Keratinocyte (primary cell): ENCODE measurements around the gene RBMS3. TPM values are rescaled to one million over a fixed set of nuclear protein-coding genes. Genes with fewer than 3 reads are reported as not detected.

ENCODE experiments used
- DNase-seq: peaks from one replicate; pipeline ENCODE4 v3.0.0-alpha.2; 2011; ENCODE audit warnings: low read depth, missing footprints, low spot score
- FAIRE-seq: peaks from 2 replicates; lab custom pipeline; 2011; peaks lifted over from hg19 to GRCh38; lab: Jason Lieb, UNC
- H2AFZ ChIP-seq: 2 replicates; pipeline ENCODE4 v1.6.0; 2012; ENCODE audit warnings: low read length, control low read depth, inconsistent platforms; ENCODE audit not compliant: control insufficient read depth
- H3K27ac ChIP-seq: 2 replicates; pipeline ENCODE4 v1.5.1; 2011; ENCODE audit warnings: low read length; ENCODE audit not compliant: control insufficient read depth, insufficient read depth
- H3K27me3 ChIP-seq: 3 replicates; pipeline ENCODE4 v1.6.0; 2011; ENCODE audit warnings: low read length; ENCODE audit not compliant: control insufficient read depth, insufficient read depth; ENCODE audit errors: extremely low read depth
- H3K36me3 ChIP-seq, 2 experiments: 2 replicates in 1 of 2; 3 replicates in 1 of 2; pipeline ENCODE4 v1.5.1; 2011; ENCODE audit warnings: low read length in 2 of 2, mild to moderate bottlenecking in 1 of 2; ENCODE audit not compliant: control insufficient read depth in 2 of 2, insufficient read depth in 2 of 2; ENCODE audit errors: extremely low read depth in 1 of 2
- H3K4me1 ChIP-seq: 3 replicates; pipeline ENCODE4 v1.5.1; 2011; ENCODE audit warnings: low read length; ENCODE audit not compliant: control insufficient read depth, insufficient read depth; ENCODE audit errors: extremely low read depth
- H3K4me2 ChIP-seq: 3 replicates; pipeline ENCODE4 v1.6.0; 2011; ENCODE audit warnings: low read depth, low read length; ENCODE audit not compliant: control insufficient read depth, insufficient read depth; ENCODE audit errors: extremely low read depth
- H3K4me3 ChIP-seq, 3 experiments: fragments of 200-600 bp in 1 of 3; sonication (generic) in 1 of 3; 2 replicates in 2 of 3; 3 replicates in 1 of 3; pipeline ENCODE4 v1.5.1; 2011 to 2016; ENCODE audit warnings: low read length in 3 of 3, mild to moderate bottlenecking in 3 of 3, control low read depth in 2 of 3, inconsistent platforms in 1 of 3, low read depth in 1 of 3, mixed read lengths in 1 of 3, mixed run types in 1 of 3, moderate library complexity in 1 of 3; ENCODE audit not compliant: control insufficient read depth in 2 of 3, insufficient read depth in 2 of 3; ENCODE audit errors: extremely low read depth in 1 of 3
- H3K79me2 ChIP-seq: 2 replicates; pipeline ENCODE4 v1.6.0; 2012; ENCODE audit warnings: low read length; ENCODE audit not compliant: control insufficient read depth, insufficient read depth
- H3K9ac ChIP-seq: 3 replicates; pipeline ENCODE4 v1.6.0; 2011; ENCODE audit warnings: low read length; ENCODE audit not compliant: control insufficient read depth, insufficient read depth; ENCODE audit errors: extremely low read depth
- H3K9me1 ChIP-seq: 3 replicates; pipeline ENCODE4 v1.6.0; 2011; ENCODE audit warnings: low read length; ENCODE audit not compliant: control insufficient read depth, insufficient read depth; ENCODE audit errors: extremely low read depth
- H3K9me3 ChIP-seq: 2 replicates; pipeline ENCODE4 v1.5.1; 2012; ENCODE audit warnings: low read depth, low read length; ENCODE audit not compliant: control insufficient read depth
- H4K20me1 ChIP-seq: 3 replicates; pipeline ENCODE4 v1.6.0; 2011; ENCODE audit warnings: low read length; ENCODE audit not compliant: control insufficient read depth, insufficient read depth; ENCODE audit errors: extremely low read depth
- CTCF ChIP-seq, 3 experiments: IDR thresholded peaks in 1 of 3; conservative IDR thresholded peaks in 1 of 3; optimal IDR thresholded peaks in 1 of 3; 2 replicates in 2 of 3; 3 replicates in 1 of 3; pipeline versions ENCODE3 to v1.5.1; 2011; ENCODE audit warnings: low read length in 3 of 3, mild to moderate bottlenecking in 3 of 3, moderate library complexity in 2 of 3, control low read depth in 1 of 3, inconsistent platforms in 1 of 3; ENCODE audit not compliant: insufficient read depth in 2 of 3; ENCODE audit errors: extremely low read depth in 1 of 3
- EZH2 ChIP-seq: IDR thresholded peaks from one replicate; pipeline ENCODE4 v1.6.1; 2012; ENCODE audit warnings: inconsistent platforms, mild to moderate bottlenecking, low read length, moderate library complexity
- dilution Hi-C: fragments of 300-500 bp; cut with MboI; formaldehyde crosslinking; loops from one replicate; pipeline ENCODE4 v1.7.0; 2020; ENCODE audit warnings: low sequenced_read_pairs; ENCODE audit not compliant: extremely low pct_ligation_motif_present
- polyA plus RNA-seq, 5 experiments: library from polyadenylated mRNA; depleted of rRNA in 3 of 5; stranded (reverse) in 3 of 5; stranded (forward) in 1 of 5; unstranded in 1 of 5; fragments of >200 nt; gene quantifications; 1 replicate in 1 of 5; 2 replicates in 3 of 5; 3 replicates in 1 of 5; pipeline versions ENCODE4 v1.2.1 to v1.2.3, GENCODE V29; 2011 to 2012; ENCODE audit warnings: missing spikeins in 2 of 5, low read depth in 1 of 5, low replicate concordance in 1 of 5

RBMS3 gene
- polyA plus RNA-seq, 1 donor (not counting 4 experiments of a cell fraction or from before 2014, with no cell fraction given) = 2.3 TPM

DNA sequence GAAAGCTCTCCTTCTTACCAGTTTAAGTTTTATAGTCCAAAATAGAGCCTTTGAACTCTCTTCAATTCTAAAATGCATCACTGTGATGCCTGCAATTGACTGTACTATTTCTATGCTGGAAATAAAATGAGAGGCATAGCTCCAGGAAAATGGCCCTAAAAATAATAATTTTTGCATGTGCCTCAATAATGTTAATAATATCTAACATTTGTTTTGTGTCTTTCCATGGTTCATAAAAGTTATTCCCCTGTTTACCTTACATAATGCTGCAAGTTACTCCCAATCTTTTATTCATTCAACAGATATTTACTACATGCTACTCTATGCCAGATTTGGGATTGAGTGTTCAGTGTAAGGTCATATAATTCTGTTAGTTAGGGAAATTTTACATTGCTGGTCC lies 574.0 kb downstream of the RBMS3 start:
- H3K9ac ChIP-seq = no peak overlapping the region
- FAIRE-seq = no peak
- no peaks in the 10 kb centered on the region for H3K9me1 ChIP-seq
- no peaks in the 10 kb centered on the region for H3K27me3 ChIP-seq
- H3K36me3 ChIP-seq = no peaks in the 10 kb centered on the region
- H4K20me1 ChIP-seq = no peaks in the 10 kb centered on the region
- no peak for TF ChIP-seq EZH2
- no peak for TF ChIP-seq CTCF (optimal IDR thresholded peaks at IDR 0.05 in 1 of 3, IDR thresholded peaks at IDR 0.05 in 1 of 3, conservative IDR thresholded peaks at IDR 0.05 in 1 of 3; ENCODE audit: extremely low read depth in 1 of 3, insufficient read depth in 2 of 3, low read length in 3 of 3)
- no peaks in the 10 kb centered on the region for H3K4me1 ChIP-seq
- H3K79me2 ChIP-seq = no peaks in the 10 kb centered on the region
- no peak overlapping the region for H3K4me3 ChIP-seq
- DNase-seq = no peak
- H3K4me2 ChIP-seq = no peak overlapping the region
- dilution Hi-C loops = no loop called here
- no peak overlapping the region for H3K27ac ChIP-seq
- no peaks in the 10 kb centered on the region for H3K9me3 ChIP-seq
- no peak overlapping the region for H2AFZ ChIP-seq

DNA sequence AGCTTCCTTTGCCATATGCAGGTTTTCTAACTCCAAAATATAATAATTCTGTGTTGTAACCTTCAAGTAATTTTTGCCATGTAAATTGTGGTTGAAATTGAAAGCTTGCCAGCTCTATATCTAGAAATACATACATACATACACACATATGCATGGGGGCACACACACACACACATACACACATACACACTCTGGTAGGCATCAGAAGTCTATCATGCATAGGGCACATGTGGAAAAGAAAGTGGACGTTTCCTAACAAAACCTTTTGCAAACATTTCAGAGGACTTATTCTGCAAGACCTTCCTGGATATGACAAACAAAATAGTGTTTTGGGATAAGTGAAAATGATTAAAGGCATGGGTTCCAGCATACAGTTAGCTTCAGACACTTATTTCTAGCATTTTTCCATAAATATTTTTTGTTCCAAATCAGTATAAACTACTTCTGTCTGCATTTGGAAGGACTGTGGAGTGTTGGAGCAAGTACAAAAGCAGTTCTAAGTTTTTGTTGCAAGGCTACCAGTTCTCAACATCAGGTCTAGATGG lies 578.9 kb downstream of the RBMS3 start:
- Histone ChIP-seq H3K79me2 (no peaks in the 10 kb centered on the region), H3K27ac (no peak overlapping the region), H3K4me2 (no peak overlapping the region), H3K4me3 (no peak overlapping the region), H3K36me3 (no peaks in the 10 kb centered on the region), H3K9me1 (no peaks in the 10 kb centered on the region), H3K27me3 (no peaks in the 10 kb centered on the region), H3K9ac (no peak overlapping the region), H4K20me1 (no peaks in the 10 kb centered on the region), H3K9me3 (no peaks in the 10 kb centered on the region), H2AFZ (no peak overlapping the region), H3K4me1 (no peaks in the 10 kb centered on the region)
- DNase-seq (no peak), FAIRE-seq (no peak)
- TF ChIP-seq CTCF (optimal IDR thresholded peaks at IDR 0.05 in 1 of 3, IDR thresholded peaks at IDR 0.05 in 1 of 3, conservative IDR thresholded peaks at IDR 0.05 in 1 of 3; ENCODE audit: extremely low read depth in 1 of 3, insufficient read depth in 2 of 3, low read length in 3 of 3) = no peak
- no peak for TF ChIP-seq EZH2
- dilution Hi-C loops = no loop called here
